NCI-H82 treated with DMSO at 0.1 percent for 48 hours (cell line): ENCODE results near the gene GIMAP7.
"Not testable (repeated sequence)": the region's sequence is repeated elsewhere in the genome, so short reads cannot be mapped to it uniquely, and the experiment has no call there.

Experiments used
- DNase-seq: peaks from one replicate; lab custom pipeline; 2025; ENCODE audit not compliant: unreplicated experiment; lab: John Stamatoyannopoulos, UW

GIMAP7 gene

DNA sequence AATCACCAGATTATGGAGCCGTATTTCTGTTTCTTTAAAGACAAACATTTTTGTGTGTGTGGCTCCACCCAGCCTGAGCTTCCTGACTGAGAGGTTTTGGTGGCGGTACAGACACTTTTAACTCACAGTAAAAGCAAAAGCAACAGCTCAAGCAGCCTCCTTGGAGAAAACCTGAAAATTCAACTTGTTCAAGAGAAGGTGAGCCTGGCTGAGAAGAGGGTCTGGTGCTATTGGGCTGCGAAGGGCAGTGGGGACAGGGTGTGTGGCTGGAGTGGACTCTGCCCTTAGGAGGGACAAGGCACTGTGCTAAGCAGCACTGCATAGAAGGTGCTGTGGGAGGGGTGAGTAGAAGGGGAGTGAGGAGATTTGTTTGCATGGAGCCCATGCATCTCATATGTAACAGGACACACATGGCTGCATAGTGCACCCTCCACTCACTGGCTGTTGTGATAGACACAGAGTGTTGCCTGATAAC, at the start of gene GIMAP7:
Gene GIMAP7, plus strand, starts transcription at position 125 of the 475 bp plus-strand sequence. CDS start 5,103 bp downstream, outside the sequence.
- no peak for DNase-seq

DNA sequence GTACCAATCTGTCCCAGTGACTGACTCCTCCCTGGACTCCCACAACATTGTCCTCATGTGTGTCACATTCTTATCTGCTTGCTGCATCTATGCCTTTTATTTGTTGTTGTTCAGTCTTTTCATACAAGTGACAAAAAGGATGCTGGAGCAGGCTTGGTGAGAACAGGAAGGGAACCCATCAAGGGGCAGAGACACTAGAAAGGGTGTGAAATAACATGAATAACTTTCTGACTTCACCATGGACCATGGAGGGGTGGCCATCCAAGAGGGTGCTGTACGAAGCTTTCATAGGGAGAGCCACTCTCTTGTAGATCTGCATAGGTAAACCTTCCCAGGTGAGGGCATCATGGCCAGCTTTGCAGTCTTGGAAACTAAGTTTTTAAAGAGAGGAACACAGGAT, 49.7 kb upstream of the GIMAP7 start:
- DNase-seq, result no peak

GRCh38 chr7:150465414-150465813, 49.3 kb upstream of the GIMAP7 start:
- no peak for DNase-seq

DNA sequence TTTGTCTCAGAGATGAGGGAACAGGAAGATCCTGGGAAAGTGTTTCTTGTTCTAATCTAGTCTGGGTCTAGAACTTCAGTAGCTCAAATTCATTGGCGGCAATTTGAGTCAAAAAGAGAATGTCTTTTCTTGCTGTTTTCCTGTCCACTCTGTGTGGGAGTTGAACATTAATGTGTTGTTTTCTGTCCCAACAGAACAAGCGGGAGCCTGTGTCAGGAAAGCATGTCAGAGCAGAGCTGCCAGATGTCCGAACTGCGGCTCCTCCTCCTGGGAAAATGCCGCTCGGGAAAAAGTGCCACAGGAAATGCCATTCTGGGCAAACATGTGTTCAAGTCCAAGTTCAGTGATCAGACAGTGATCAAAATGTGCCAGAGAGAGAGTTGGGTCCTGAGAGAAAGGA, 48.2 kb upstream of the GIMAP7 start:
- no peak for DNase-seq

- no peak for DNase-seq
These were observed 46.4 kb upstream of the GIMAP7 start for GRCh38 chr7:150468241-150468640.

DNA sequence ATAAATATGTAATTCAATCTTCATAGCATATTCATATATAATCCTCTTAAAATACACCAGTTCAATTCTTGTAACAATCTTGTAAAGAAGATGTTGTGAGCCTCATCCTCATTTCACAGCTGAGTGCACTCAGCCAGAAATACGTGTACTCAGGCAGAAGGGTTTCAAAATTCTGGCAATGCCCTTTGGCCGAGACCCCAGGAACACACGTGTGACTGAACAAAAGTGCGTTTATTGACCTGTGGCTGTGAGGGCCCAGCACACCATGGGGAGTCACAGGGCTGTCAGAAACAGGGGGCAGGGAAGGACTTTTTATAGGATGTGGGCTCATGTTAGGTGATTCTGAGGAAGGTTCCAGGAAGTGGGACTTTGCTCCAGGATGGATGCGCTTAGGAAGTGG, 42.8 kb upstream of the GIMAP7 start:
- DNase-seq, result no peak

GRCh38 chr7:150473902-150474301, 40.8 kb upstream of the GIMAP7 start:
- no peak for DNase-seq

DNA sequence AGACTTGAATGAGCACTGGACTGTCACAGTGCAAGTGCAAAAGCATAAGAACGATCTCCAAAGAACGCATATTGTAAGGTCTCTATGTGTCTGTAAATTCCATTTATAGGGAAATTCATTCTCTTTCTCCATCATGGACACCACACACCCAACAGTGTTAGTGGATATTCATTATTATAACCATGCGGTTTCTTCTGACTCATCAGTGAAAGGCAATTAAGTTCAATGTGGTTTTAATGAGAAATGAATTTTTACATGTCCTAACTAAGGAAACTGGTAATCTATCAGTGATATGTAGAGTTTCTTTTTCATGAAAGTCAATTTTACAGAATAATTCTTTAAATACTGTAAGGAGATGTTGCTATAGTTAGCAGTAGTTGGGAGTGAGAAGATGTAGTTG, 38.4 kb upstream of the GIMAP7 start:
- DNase-seq, result no peak

DNA sequence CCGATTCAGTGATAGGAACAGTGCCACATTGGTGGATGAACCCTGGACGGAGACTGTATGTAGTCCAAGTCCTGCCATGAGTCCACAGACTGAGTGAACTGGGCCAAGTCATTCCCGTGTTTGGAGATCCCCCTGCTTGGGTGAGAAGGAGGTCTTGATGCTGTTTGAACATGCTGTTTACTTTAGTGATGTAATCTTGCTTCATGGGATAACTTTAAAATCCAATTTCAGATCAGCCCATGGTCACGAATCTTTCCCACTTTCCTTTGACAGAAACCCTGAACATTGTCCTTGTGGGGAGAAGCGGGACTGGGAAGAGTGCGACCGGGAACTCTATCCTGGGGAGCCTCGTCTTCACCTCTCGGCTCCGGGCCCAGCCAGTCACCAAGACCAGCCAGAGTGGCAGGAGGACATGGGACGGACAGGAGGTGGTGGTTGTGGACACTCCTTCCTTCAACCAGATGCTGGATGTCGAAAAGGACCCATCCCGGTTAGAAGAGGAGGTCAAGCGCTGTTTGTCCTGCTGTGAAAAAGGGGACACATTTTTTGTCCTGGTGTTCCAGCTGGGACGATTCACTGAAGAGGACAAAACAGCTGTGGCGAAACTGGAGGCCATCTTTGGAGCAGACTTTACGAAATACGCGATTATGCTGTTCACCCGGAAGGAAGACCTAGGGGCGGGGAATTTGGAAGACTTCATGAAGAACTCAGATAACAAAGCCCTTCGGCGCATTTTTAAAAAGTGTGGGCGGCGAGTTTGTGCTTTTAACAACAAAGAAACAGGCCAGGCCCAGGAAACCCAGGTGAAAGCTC, 37.6 kb upstream of the GIMAP7 start:
- no peak for DNase-seq

DNA sequence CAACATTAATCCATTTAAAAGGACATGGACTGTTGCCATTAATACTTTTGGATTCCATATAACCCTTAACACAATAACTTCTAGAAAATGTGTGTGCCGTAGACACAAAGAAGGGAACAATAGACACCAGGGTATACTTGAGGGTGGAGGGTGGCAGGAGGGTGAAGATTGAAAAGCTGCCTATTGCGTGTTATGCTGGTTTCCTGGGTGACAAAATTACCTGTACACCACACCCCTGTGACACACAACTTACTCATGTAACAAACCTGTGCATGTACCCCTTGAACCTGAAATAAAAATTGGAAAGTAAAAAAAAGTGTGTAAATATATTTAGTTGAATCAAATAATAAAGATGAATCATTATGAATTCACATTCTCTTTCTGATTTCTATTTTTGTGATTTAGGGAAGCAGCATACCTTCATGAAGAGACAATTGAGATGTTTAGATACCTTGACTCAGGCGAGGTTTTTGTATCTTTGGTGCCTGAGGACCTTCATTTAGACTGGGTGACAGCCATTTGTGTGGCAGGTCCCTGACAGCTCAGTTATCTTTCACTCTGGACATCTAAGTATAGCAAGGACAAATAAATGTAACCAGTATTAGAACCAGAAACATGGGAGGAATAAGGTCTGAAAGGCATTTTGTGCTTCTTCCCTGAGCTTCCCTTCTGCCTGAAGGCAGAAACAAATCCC, 35.5 kb upstream of the GIMAP7 start:
- DNase-seq, result no peak

GRCh38 chr7:150481186-150481920, 33.3 kb upstream of the GIMAP7 start:
- no peak for DNase-seq

GRCh38 chr7:150481922-150482321, 32.8 kb upstream of the GIMAP7 start:
- DNase-seq, result no peak

- not testable (repeated sequence) for DNase-seq
These were observed 31.2 kb upstream of the GIMAP7 start for GRCh38 chr7:150483514-150483913.

DNA sequence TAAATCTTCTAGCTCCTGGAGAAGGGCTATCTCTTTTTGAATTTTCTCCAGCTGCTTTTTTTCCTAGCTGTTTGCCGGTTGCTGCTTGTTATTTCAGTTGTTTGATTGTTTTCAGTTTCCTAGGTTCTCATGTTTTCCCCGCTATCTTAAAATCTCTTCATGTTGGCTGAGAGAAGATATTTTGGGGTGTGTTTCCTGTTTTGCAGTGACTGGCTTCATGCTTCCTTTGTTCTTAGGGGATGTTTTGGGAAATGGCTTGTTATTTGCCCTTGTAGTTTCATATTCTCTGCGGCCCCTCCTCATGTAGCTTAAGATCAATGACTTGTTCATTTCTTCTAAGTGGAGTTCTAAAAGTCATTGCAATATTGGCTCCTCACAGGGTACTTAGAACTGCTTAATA, 30.6 kb upstream of the GIMAP7 start:
- DNase-seq, result not testable (repeated sequence)

GRCh38 chr7:150487625-150488024, 27.0 kb upstream of the GIMAP7 start:
- DNase-seq, result no peak

GRCh38 chr7:150489782-150490181, 24.9 kb upstream of the GIMAP7 start:
- no peak for DNase-seq

DNA sequence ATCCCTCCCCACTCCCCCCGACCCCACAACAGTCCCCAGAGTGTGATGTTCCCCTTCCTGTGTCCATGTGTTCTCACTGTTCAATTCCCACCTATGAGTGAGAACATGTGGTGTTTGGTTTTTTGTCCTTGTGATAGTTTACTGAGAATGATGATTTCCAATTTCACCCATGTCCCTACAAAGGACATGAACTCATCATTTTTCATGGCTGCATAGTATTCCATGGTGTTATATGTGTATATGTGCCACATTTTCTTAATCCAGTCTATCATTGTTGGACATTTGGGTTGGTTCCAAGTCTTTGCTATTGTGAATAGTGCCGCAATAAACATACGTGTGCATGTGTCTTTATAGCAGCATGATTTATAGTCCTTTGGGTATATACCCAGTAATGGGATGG, 21.2 kb upstream of the GIMAP7 start:
- not testable (repeated sequence) for DNase-seq

- no peak for DNase-seq
These were observed 12.2 kb upstream of the GIMAP7 start for GRCh38 chr7:150502519-150502918.

- no peak for DNase-seq
These were observed 11.5 kb upstream of the GIMAP7 start for GRCh38 chr7:150503155-150503554.

DNA sequence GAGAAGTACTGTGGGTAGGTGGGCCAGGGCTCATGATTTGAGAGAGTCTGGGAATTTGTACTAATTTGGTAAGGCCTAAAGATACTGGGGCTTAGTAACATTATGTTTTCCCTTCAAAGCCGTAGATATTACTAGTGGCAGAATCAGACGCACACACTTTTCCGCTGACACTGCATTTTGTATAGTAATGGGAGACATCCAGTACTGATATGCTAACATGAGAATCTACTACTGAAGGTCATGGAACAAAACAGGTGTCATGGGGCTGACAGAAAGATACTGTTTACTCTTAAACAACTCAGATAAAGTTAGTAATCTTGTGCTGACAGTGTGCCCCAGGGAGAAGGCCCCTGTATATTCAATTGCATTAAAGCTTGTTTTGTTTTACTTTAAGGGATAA, 11.1 kb upstream of the GIMAP7 start:
- no peak for DNase-seq

DNA sequence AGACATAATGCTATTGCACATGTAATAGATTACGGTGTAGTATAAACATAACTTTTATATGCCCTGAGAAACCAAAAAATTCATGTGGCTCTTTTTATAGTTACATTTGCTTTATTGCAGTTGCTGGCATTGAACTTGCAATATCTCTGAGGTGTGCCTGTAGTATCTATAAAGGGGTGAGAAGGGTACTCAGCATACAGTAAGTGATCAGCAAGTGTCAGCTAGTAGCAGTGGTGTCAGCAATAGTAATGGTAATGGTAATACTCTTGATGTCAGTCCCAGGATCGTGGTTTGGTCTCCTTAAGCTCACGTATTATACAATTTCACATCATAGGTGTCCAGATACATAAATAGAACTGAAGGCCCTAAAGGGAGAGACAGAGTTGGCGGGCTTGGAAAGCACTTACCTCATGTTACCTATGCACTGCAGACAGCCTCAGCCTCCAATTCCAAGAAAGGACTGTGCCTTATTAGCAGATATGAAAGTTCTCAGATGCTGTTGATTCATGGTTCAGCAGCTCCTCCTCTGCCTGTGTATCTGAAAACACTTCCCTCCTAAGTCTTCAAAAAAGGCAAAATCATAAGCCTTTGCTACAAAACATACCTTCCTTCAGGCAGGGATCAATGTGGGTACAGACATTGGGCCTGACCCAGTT, 6.6 kb upstream of the GIMAP7 start:
- no peak for DNase-seq
